HUES64 (cell line): ENCODE measurements around the gene PQBP1.
A peak's percentile ranks its signal among the peaks of the same experiment; 100 is the strongest.

Experiments
- H3K27ac ChIP-seq: 2 replicates; pipeline ENCODE4 v1.7.0; 2013; ENCODE audit warnings: low read depth, low read length, inconsistent platforms
- H3K27me3 ChIP-seq: 2 replicates; pipeline ENCODE4 v1.6.1; 2013; ENCODE audit warnings: mild to moderate bottlenecking, low read length; ENCODE audit not compliant: insufficient read depth
- H3K36me3 ChIP-seq: 2 replicates; pipeline ENCODE4 v1.6.1; 2013; ENCODE audit warnings: mild to moderate bottlenecking, low read length; ENCODE audit not compliant: insufficient read depth
- H3K4me1 ChIP-seq: 2 replicates; pipeline ENCODE4 v1.6.1; 2013; ENCODE audit warnings: mild to moderate bottlenecking, low read length, moderate library complexity; ENCODE audit not compliant: insufficient read depth
- H3K4me3 ChIP-seq: 2 replicates; pipeline ENCODE4 v1.5.1; 2013; ENCODE audit warnings: mild to moderate bottlenecking, low read length, moderate library complexity
- H3K9ac ChIP-seq: 2 replicates; pipeline ENCODE4 v1.6.1; 2013; ENCODE audit warnings: mild to moderate bottlenecking, low read depth, low read length
- H3K9me3 ChIP-seq: 2 replicates; pipeline ENCODE4 v1.6.1; 2013; ENCODE audit warnings: low read depth, low read length; ENCODE audit not compliant: insufficient read depth
- WGBS: fragments of 150-250, 120-280 bp; methylation state at CpG from one replicate; pipeline ENCODE4 v1.1.7; 2013; ENCODE audit warnings: missing lambda C conversion rate; 5-methylcytosine and 5-hydroxymethylcytosine counted together

Gene PQBP1

DNA sequence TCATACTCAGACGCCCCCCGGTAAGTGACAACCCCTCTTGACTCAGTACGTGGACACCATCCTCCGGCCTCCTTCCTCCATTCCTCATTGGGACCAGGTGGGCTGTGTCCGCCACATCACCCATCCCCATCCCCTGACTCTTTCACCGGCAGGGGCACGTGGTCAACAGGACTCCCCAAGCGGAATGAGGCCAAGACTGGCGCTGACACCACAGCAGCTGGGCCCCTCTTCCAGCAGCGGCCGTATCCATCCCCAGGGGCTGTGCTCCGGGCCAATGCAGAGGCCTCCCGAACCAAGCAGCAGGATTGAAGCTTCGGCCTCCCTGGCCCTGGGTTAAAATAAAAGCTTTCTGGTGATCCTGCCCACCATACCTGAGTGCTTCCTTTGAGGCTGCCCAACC, 5.0 kb downstream of the PQBP1 start:
- H3K36me3 ChIP-seq = peaks cover 41% of the 10 kb centered on the region
- no peak overlapping the region for H3K27ac ChIP-seq
- no peak overlapping the region for H3K4me3 ChIP-seq
- no peaks in the 10 kb centered on the region for H3K9me3 ChIP-seq
- no peaks in the 10 kb centered on the region for H3K4me1 ChIP-seq
- H3K27me3 ChIP-seq = no peaks in the 10 kb centered on the region
- WGBS = 97% methylated on average over 14 of the region's 14 CpGs
- H3K9ac ChIP-seq = no peak overlapping the region

GRCh38 chrX:48903290-48903689, 5.6 kb downstream of the PQBP1 start:
- H3K27me3 ChIP-seq = no peaks in the 10 kb centered on the region
- H3K36me3 ChIP-seq = peaks cover 42% of the 10 kb centered on the region
- WGBS = 92% methylated on average over 3 of the region's 6 CpGs
- H3K4me3 ChIP-seq = no peak overlapping the region
- H3K4me1 ChIP-seq = no peaks in the 10 kb centered on the region
- H3K9me3 ChIP-seq = no peaks in the 10 kb centered on the region
- H3K27ac ChIP-seq = no peak overlapping the region
- H3K9ac ChIP-seq = no peak overlapping the region

GRCh38 chrX:48904180-48904579, 6.5 kb downstream of the PQBP1 start:
- H3K27ac ChIP-seq = no peak overlapping the region
- H3K9me3 ChIP-seq = no peaks in the 10 kb centered on the region
- H3K36me3 ChIP-seq = peaks cover 46% of the 10 kb centered on the region
- no peaks in the 10 kb centered on the region for H3K27me3 ChIP-seq
- H3K4me1 ChIP-seq = no peaks in the 10 kb centered on the region
- no peak overlapping the region for H3K9ac ChIP-seq
- no peak overlapping the region for H3K4me3 ChIP-seq
- WGBS = 79% methylated on average over 5 of the region's 8 CpGs

DNA sequence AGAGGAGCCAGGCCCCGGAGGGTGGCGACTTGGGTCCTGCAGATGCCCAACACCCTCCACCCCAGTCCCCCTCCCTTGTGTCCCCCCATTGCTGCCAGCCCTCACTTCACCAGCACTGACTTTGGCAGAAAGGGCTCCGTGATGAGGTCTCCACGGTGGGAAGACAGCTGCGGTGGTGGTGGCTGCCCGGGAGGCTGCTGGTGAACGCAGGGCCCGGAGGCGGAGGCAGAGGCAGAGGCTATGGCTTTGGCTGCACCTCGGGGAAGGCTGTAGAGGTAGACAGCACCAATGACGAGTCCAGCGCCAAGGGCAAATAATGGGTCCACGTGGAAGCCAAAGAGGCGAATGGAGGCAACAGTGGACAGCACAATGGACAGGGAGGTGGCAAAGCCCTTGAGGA, 6.9 kb downstream of the PQBP1 start:
- Histone ChIP-seq H3K4me3 (no peak overlapping the region), H3K9ac (no peak overlapping the region), H3K27ac (no peak overlapping the region), H3K36me3 (peaks cover 48% of the 10 kb centered on the region), H3K4me1 (no peaks in the 10 kb centered on the region), H3K27me3 (no peaks in the 10 kb centered on the region), H3K9me3 (no peaks in the 10 kb centered on the region)
- WGBS = 91% methylated on average over 14 of the region's 14 CpGs

DNA sequence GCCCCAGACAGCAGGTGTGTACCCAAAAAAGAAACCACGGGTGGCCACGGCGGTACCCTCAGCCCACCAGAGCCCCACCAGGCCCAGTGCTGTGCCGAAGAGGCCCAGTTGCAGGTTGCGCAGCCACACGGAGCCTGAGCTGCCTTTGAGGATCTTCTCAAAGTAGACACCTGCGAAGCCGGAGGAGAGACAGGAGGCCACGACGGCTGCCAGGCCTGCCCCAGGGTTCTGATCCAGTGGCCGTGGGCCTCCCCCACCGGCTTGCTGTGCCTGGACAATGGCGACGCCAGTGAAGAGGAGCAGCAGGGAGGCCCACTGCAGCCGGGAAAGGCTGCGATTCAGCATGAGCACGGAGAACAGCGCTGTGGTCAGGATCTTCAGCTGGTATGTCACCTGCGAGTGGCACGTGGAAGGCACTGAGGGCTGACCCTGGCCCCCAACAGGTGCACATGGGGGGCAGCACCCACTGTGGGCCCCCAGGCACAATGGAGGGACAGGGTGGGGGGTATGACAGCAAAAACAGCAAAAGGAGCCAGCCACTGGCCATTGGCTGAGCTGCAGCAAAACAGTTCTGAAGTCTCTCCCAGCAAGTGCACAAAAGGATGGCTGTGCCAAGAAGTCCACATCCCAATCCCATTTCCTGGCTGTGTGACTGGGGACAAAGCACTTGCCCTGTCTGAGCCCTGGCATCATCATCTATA, 7.5 kb downstream of the PQBP1 start:
- H3K36me3 ChIP-seq = peaks cover 47% of the 10 kb centered on the region

DNA sequence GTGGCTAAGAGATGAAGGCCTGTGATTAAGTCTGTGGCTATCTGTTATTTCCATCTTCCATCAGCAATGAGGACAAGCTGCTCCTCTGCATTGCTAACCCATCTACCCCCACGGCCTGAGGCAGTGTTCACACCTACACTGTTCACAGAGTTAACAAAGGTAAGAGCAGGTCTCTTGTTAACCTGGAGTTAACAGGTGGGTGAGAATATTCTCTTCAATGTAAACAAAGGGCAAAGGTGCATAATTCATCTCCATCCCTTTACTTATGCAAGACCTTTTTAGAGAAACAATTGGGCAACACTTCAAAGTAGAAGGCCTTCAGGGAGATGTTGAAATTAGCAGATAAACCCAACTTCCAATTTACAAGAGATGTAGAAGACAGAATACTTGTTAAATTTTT, 10.9 kb downstream of the PQBP1 start:
- Histone ChIP-seq H3K9ac (no peak overlapping the region), H3K36me3 (peaks cover 34% of the 10 kb centered on the region), H3K4me3 (no peak overlapping the region), H3K27ac (no peak overlapping the region), H3K27me3 (no peaks in the 10 kb centered on the region), H3K4me1 (no peaks in the 10 kb centered on the region), H3K9me3 (no peaks in the 10 kb centered on the region)
- WGBS = no CpG with 5 or more reads among the region's 1 CpG

More for the DNA sequence above, 7.5 kb downstream of the PQBP1 start:
- 94% methylated on average over 20 of the region's 20 CpGs for WGBS
- H3K9me3 ChIP-seq = no peaks in the 10 kb centered on the region
- H3K27ac ChIP-seq = no peak overlapping the region
- no peak overlapping the region for H3K9ac ChIP-seq
- no peaks in the 10 kb centered on the region for H3K4me1 ChIP-seq
- no peak overlapping the region for H3K4me3 ChIP-seq
- no peaks in the 10 kb centered on the region for H3K27me3 ChIP-seq

DNA sequence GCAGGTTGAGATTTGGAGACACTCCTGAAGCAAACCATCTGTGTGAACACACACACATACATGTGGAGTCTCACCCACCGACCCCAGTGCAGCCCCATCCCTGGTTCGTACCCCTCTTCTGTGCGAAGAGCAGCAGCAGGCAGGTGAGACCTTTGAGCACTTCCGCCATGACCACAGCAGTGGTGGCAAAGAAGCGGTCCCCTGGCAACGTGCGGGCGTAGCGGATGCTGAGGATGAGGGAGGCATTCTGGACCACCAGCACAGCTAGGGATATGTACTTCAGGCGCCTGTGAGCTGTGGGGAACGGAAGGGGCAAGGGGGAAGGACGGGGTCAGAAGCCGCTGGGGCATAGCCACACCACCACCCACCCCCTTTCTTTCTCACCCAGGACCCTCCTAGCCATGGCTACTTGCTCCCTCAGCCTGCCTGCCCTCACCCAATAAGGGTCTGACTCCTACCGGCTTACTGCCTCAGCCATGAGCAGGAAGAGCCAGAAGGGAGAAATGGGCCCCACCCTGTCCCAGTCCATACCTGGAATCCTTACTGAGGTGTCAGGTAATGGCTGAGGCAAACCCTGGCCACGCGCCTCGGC, 12.1 kb downstream of the PQBP1 start:
- H3K4me3 ChIP-seq = no peak overlapping the region
- H3K4me1 ChIP-seq = no peaks in the 10 kb centered on the region
- no peaks in the 10 kb centered on the region for H3K9me3 ChIP-seq
- 94% methylated on average over 17 of the region's 17 CpGs for WGBS
- no peak overlapping the region for H3K27ac ChIP-seq
- no peaks in the 10 kb centered on the region for H3K27me3 ChIP-seq
- H3K36me3 ChIP-seq = peaks cover 39% of the 10 kb centered on the region
- H3K9ac ChIP-seq = no peak overlapping the region

DNA sequence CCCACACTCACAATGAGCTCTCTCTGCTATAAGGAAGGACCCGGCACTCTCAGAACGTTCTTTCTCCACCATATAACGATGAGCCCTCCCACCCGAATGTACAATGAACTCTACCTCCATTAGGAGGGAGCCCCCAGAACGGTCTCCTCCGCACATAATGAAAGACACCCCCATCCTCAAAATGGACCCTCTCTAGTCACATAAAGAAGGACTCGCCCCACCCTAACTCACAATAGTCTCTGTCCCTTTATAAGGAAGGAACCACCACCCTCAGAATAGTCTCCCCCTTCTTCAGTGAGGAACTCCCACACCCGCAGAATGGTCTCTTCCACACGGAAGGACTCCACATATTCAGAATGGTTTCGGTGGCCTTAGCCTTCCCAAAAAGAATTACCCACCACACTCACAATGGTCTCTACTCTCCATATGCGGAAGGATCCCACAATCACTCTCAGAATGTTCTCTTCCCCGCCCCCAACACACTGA, 13.2 kb downstream of the PQBP1 start:
- Histone ChIP-seq H3K27me3 (no peaks in the 10 kb centered on the region), H3K36me3 (peaks cover 45% of the 10 kb centered on the region), H3K9ac (peak overlapping the region; percentile 79), H3K9me3 (no peaks in the 10 kb centered on the region), H3K4me3 (peak overlapping the region; percentile 83), H3K27ac (peak overlapping the region; percentile 79; the same call in 1 of the 2 replicates), H3K4me1 (no peaks in the 10 kb centered on the region)
- 4% methylated on average over 12 of the region's 12 CpGs for WGBS

- no peaks in the 10 kb centered on the region for H3K9me3 ChIP-seq
- H3K27ac ChIP-seq = peak within 1 kb of the TSS; percentile 79
- H3K4me3 ChIP-seq = peak within 1 kb of the TSS; percentile 83
- no peaks in the 10 kb centered on the region for H3K4me1 ChIP-seq
- H3K9ac ChIP-seq = peak within 1 kb of the TSS; percentile 79
- H3K36me3 ChIP-seq = peaks cover 46% of the 10 kb centered on the region
- under 1% methylated on average over 60 of the region's 60 CpGs for WGBS
- H3K27me3 ChIP-seq = no peaks in the 10 kb centered on the region
Observed at GRCh38 chrX:48911412-48912182, 13.9 kb downstream of the PQBP1 start, which contains the start of gene SLC35A2. Gene SLC35A2, minus strand, starts transcription at chrX:48911646. Its CDS starts 10 bp downstream, at chrX:48911636.

DNA sequence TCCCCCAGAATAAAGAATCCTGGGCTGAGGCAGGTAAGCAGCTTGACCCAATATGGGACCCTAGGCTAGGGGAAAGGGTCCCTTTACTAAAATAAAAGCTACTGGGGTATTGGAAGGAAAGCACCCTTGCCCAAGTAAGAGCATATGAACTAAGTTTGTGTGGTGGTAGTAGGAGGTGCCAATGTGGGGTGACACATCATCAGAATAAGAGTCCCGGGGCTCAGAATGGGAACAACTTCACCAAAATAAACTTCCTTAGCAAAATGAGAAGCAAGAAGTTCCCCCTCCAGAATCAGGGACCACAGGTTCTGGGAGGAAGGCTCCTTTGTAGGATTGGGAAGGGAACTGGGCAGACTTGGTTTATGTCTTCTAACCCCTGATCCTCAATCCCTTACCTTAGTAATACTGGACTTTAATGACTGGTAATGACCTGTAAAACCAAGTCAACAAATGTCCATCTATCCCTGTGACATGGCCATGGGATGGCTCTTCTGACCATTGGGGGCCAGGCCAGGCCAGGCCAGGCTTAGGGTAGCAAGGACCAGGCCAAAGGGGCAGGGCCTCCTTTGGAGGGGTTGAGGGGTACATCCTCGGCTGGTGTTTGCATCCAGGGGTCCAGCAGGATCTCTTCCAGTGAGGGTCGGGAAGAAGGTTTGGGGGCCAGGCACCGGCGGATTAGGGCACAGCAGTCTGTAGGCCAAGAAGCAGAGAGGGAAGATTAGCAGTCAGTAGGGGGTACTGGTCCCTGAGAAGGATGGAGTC, 16.1 kb downstream of the PQBP1 start:
- H3K9me3 ChIP-seq = no peaks in the 10 kb centered on the region
- no peaks in the 10 kb centered on the region for H3K27me3 ChIP-seq
- H3K9ac ChIP-seq = no peak overlapping the region
- 82% methylated on average over 4 of the region's 5 CpGs for WGBS
- peaks cover 47% of the 10 kb centered on the region for H3K36me3 ChIP-seq
- H3K4me1 ChIP-seq = no peaks in the 10 kb centered on the region
- H3K4me3 ChIP-seq = no peak overlapping the region
- H3K27ac ChIP-seq = no peak overlapping the region; the same call in 1 of the 2 replicates
